CD4-positive, alpha-beta T cell treated with Interleukin-4 for 1 hour (primary cell): Measurements from ENCODE around the gene OR11H7.
"Not testable (repeated sequence)": the region's sequence is repeated elsewhere in the genome, so short reads cannot be mapped to it uniquely, and the experiment has no call there.

Source experiments
- DNase-seq, 2 donors: peaks; one replicate each; pipeline ENCODE4 v3.0.0-alpha.2; 2020 to 2022

Gene OR11H7

DNA sequence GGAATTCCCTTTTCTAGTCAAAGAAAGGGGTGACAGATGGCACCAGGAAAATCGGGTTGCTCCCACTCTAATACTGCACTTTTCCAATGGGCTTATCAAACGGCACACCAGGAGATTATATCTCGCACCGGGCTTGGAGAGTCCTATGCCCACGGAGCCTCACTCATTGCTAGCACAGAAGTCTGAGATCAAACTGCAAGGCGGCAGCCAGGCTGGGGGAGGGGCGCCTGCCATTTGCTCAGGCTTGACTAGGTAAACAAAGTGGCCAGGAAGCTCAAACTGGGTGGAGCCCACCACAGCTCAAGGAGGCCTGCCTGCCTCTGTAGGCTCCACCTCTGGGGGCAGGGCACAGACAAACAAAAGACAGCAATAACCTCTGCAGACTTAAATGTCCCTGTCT, 51.5 kb downstream of the OR11H7 start:
- not testable (repeated sequence) for DNase-seq
